K562 (cell line): ENCODE data around the gene SRRM5. TPM values are rescaled to one million over a fixed set of nuclear protein-coding genes. Genes with fewer than 3 reads are reported as not detected.

ENCODE experiments used
- ATAC-seq: fragments of 200-7000 bp; cut with Tn5 transposase; 3 replicates; pipeline ENCODE4 v1.9.1; 2020; ENCODE audit warnings: moderate library complexity
- BruUV-seq: library from RNA; stranded (reverse); fragments of 400-500 nt; replicated peaks from 2 replicates; lab custom pipeline; 2021; lab: Mats Ljungman, UMichigan
- CTCF ChIA-PET: fragments of 300-600 bp; formaldehyde crosslinking; extraction: SDS; loops from one replicate; lab custom pipeline; 2021; ENCODE audit warnings: low intra/inter-chr PET ratio; lab: Yijun Ruan, JAX
- POLR2A ChIA-PET: fragments of 300-600, 350-650 bp; sonication (Branson Sonifier 250); formaldehyde crosslinking; extraction: SDS; loops from one replicate; lab custom pipeline; 2021; ENCODE audit warnings: antibody characterized with exemption, inconsistent platforms; lab: Yijun Ruan, JAX
- DNase-seq, 4 experiments: peaks; one replicate each; pipeline versions ENCODE4 v3.0.0 to v3.0.0-alpha.2; 2011 to 2018; ENCODE audit warnings: low spot score in 3 of 4, mixed read lengths in 3 of 4; ENCODE audit errors: extremely low read depth in 1 of 4
- FAIRE-seq: peaks from 2 replicates; lab custom pipeline; 2011; peaks lifted over from hg19 to GRCh38; lab: Jason Lieb, UNC
- H2AFZ ChIP-seq: 2 replicates; pipeline ENCODE4 v1.6.0; 2011; ENCODE audit warnings: low read depth, low read length, control low read depth, inconsistent platforms
- H3K27ac ChIP-seq: fragments of 200-600 bp; 3 replicates; pipeline ENCODE4 v1.8.0; 2011; ENCODE audit warnings: low read depth, mild to moderate bottlenecking, control low read depth, inconsistent platforms, low read length, moderate library complexity, mixed read lengths; ENCODE audit errors: extremely low read depth
- H3K27me3 ChIP-seq, 2 experiments: fragments of 300-600 bp in 1 of 2; 2 replicates in 1 of 2; 3 replicates in 1 of 2; pipeline versions ENCODE4 v1.6.0 to v1.8.0; 2011; ENCODE audit warnings: inconsistent platforms in 2 of 2, low read length in 2 of 2, mild to moderate bottlenecking in 1 of 2, mixed read lengths in 1 of 2, moderate library complexity in 1 of 2; ENCODE audit not compliant: control insufficient read depth in 2 of 2, insufficient read depth in 2 of 2
- H3K36me3 ChIP-seq: fragments of 300-600 bp; 3 replicates; pipeline ENCODE4 v1.8.0; 2011; ENCODE audit warnings: mild to moderate bottlenecking, low read length, inconsistent platforms; ENCODE audit not compliant: control insufficient read depth, insufficient read depth
- H3K4me1 ChIP-seq, 2 experiments: fragments of 200-600 bp in 1 of 2; replicated peaks in 1 of 2; 2 replicates in 1 of 2; 3 replicates in 1 of 2; pipeline versions ENCODE4 v1.5.1 to v1.8.0; 2011; ENCODE audit warnings: inconsistent platforms in 2 of 2, low read length in 2 of 2, mild to moderate bottlenecking in 1 of 2, mixed read lengths in 1 of 2, moderate library complexity in 1 of 2; ENCODE audit not compliant: control insufficient read depth in 2 of 2, insufficient read depth in 2 of 2
- H3K4me2 ChIP-seq: 2 replicates; pipeline ENCODE4 v1.6.1; 2011; ENCODE audit warnings: low read length, control low read depth, inconsistent platforms, mixed read lengths; ENCODE audit not compliant: insufficient read depth
- H3K4me3 ChIP-seq: fragments of 200-600 bp; sonication (generic), shearing (Covaris generic); 2 replicates; pipeline ENCODE4 v1.5.1; 2016; ENCODE audit warnings: control low read depth, inconsistent platforms
- H3K79me2 ChIP-seq: fragments of 200-600 bp; 3 replicates; pipeline ENCODE4 v1.8.0; 2011; ENCODE audit warnings: low read length, inconsistent platforms; ENCODE audit not compliant: control insufficient read depth, insufficient read depth
- H3K9ac ChIP-seq, 2 experiments: 2 replicates each; pipeline versions ENCODE4 v1.6.0 to v1.6.1; 2011; ENCODE audit warnings: low read depth in 2 of 2, low read length in 2 of 2, control low read depth in 1 of 2, inconsistent platforms in 1 of 2, mild to moderate bottlenecking in 1 of 2, mixed read lengths in 1 of 2; ENCODE audit not compliant: insufficient read depth in 1 of 2
- H3K9me1 ChIP-seq: one replicate; pipeline ENCODE4 v1.6.0; 2011; ENCODE audit warnings: inconsistent platforms, mild to moderate bottlenecking, low read length, moderate library complexity; ENCODE audit not compliant: control insufficient read depth, insufficient read depth
- H3K9me3 ChIP-seq: replicated peaks from 2 replicates; pipeline ENCODE4 v1.5.1; 2011; ENCODE audit warnings: low read depth, low read length, inconsistent platforms; ENCODE audit not compliant: control insufficient read depth, insufficient read depth
- H4K20me1 ChIP-seq: replicated peaks from 2 replicates; pipeline ENCODE4 v1.6.1; 2011; ENCODE audit warnings: low read length, inconsistent platforms, mixed read lengths; ENCODE audit not compliant: control insufficient read depth, insufficient read depth
- ADNP ChIP-seq: fragments of 200-800 bp; sonication (Bioruptor generic); IDR thresholded peaks from 2 replicates; pipeline ENCODE4 v1.6.1; 2016; ENCODE audit warnings: missing genetic modification characterization, missing compliant biosample characterization
- ARID1B ChIP-seq: fragments of 450-650 bp; IDR thresholded peaks from 2 replicates; pipeline ENCODE4 v1.6.1; 2016; ENCODE audit warnings: antibody characterized with exemption, mild to moderate bottlenecking, inconsistent platforms
- BCOR ChIP-seq: fragments of 450-650 bp; IDR thresholded peaks from 2 replicates; pipeline ENCODE4 v1.6.1; 2016
- ESRRA ChIP-seq: fragments of 450-650 bp; IDR thresholded peaks from 2 replicates; pipeline ENCODE4 v1.6.1; 2014; ENCODE audit warnings: low read depth, mild to moderate bottlenecking, moderate library complexity, borderline replicate concordance
- EZH2 ChIP-seq: IDR thresholded peaks from 2 replicates; pipeline ENCODE4 v1.6.1; 2012; ENCODE audit warnings: low read depth, mild to moderate bottlenecking, inconsistent platforms, low read length, borderline replicate concordance
- FOXJ2 ChIP-seq: fragments of 200-800 bp; sonication (Bioruptor generic); IDR thresholded peaks from 2 replicates; pipeline ENCODE4 v1.6.1; 2016; ENCODE audit warnings: missing genetic modification characterization, missing compliant biosample characterization
- KDM1A ChIP-seq, 2 experiments: fragments of 450-650 bp; IDR thresholded peaks; 2 replicates each; pipeline ENCODE4 v1.6.1; 2016; ENCODE audit warnings: mild to moderate bottlenecking in 2 of 2
- RBM25 ChIP-seq: fragments of 200-400 bp; formaldehyde crosslinking; IDR thresholded peaks from 2 replicates; pipeline ENCODE4 v1.6.1; 2018; ENCODE audit warnings: low read length, low read depth, moderate library complexity; ENCODE audit not compliant: severe bottlenecking
- SREBF1 ChIP-seq: fragments of 150-350 bp; IDR thresholded peaks from 2 replicates; pipeline ENCODE4 v1.6.1; 2014; ENCODE audit warnings: antibody characterized with exemption, low read depth, low read length, borderline replicate concordance
- WGBS: fragments of 100-300 bp; shearing (Covaris generic); methylation state at CpG from one replicate; pipeline ENCODE4 v1.1.6; 2016; ENCODE audit warnings: low coverage, mixed read lengths; ENCODE audit not compliant: insufficient coverage; ENCODE audit errors: missing lambda C conversion rate; 5-methylcytosine and 5-hydroxymethylcytosine counted together
- in situ Hi-C: fragments of 300-500 bp; cut with MboI; formaldehyde crosslinking; loops from 4 replicates; pipeline ENCODE4 v1.15.0; 2018; ENCODE audit warnings: inconsistent platforms, mixed read lengths
- intact Hi-C: fragments of 100-400 bp; cut with micrococcal nuclease; formaldehyde crosslinking; loops from 2 replicates; pipeline ENCODE4 v1.14.2; 2022
- polyA plus RNA-seq, 8 experiments: library from polyadenylated mRNA; depleted of rRNA in 4 of 8; stranded (reverse) in 5 of 8; unstranded in 3 of 8; fragments of >200 nt; fragmentation: Nextera tagmentation in 2 of 8; fragmentation: Illumina TruSeq in 1 of 8; extraction: Ambion mirVana in 2 of 8; extraction: Trizol in 1 of 8; gene quantifications; 2 replicates each; pipeline versions ENCODE4 v1.2.1 to v1.2.3, GENCODE V29; 2011 to 2014; ENCODE audit warnings: inconsistent platforms in 1 of 8, missing spikeins in 1 of 8
- total RNA-seq, 7 experiments: library from RNA; depleted of rRNA in 6 of 7; stranded (reverse); fragments of >200 nt in 6 of 7; fragmentation: Illumina TruSeq in 2 of 7; extraction: Trizol in 2 of 7; gene quantifications; 2 replicates each; pipeline versions ENCODE4 v1.2.1 to v1.2.3, GENCODE V29; 2011 to 2021; ENCODE audit warnings: low replicate concordance in 1 of 7
- TF ChIP-seq, protein P1 (sequence below): sonication (generic); formaldehyde crosslinking; IDR thresholded peaks from 2 replicates; pipeline ENCODE4 v1.8.0; 2022; ENCODE audit warnings: missing genetic modification reagents, mild to moderate bottlenecking, moderate library complexity, borderline replicate concordance
- TF ChIP-seq, protein P2 (sequence below): fragments of 450-650 bp; IDR thresholded peaks from 2 replicates; pipeline ENCODE4 v1.6.1; 2017; ENCODE audit warnings: antibody characterized with exemption, mild to moderate bottlenecking

The SRRM5 gene
- total and polyA plus RNA-seq, 9 of the 15 experiments (the other 6 are each of a cell fraction or from before 2014, with no cell fraction given), result 0.09 to 0.45 (median 0.18) TPM; not detected in 2

DNA sequence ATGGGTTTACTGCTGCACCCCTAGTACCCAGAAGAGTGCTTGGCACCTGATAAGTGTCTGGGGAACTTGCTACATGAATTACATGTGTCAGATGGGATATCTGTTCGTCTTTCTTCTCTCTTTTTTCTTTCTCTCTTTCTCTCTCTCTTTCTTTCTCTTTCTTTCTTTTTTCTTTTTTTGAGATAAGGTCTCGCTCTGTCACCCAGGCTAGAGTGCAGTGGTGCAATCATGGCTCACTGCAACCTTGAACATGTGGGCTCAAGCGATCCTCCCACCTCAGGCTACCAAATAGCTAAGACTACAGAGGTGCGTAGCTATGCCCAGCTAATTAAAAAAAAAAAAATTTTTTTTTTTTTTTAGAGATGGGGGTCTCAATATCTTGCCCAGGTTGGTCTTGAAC is 21.6 kb downstream of the SRRM5 start:
- WGBS, result 3% methylated on average over 3 of the region's 4 CpGs
- Histone ChIP-seq H3K9me1 (no peaks in the 10 kb centered on the region), H3K9ac (no peak overlapping the region), H3K4me2 (no peak overlapping the region), H3K27ac (no peak overlapping the region), H3K9me3 (no peaks in the 10 kb centered on the region), H3K27me3 (peaks cover 3 to 5% of the 10 kb centered on the region in 2 experiments; a peak in 3 of 5 replicates), H4K20me1 (no peaks in the 10 kb centered on the region), H2AFZ (no peak overlapping the region), H3K4me3 (no peak overlapping the region), H3K36me3 (no peaks in the 10 kb centered on the region), H3K79me2 (no peaks in the 10 kb centered on the region), H3K4me1 (peaks cover 9 to 19% of the 10 kb centered on the region in 2 experiments; a peak in 4 of 5 replicates)
- intact Hi-C loops (no loop called here), in situ Hi-C loops (no loop called here)
- BruUV-seq, result no TSS peak
- TF ChIP-seq, protein P1, sequence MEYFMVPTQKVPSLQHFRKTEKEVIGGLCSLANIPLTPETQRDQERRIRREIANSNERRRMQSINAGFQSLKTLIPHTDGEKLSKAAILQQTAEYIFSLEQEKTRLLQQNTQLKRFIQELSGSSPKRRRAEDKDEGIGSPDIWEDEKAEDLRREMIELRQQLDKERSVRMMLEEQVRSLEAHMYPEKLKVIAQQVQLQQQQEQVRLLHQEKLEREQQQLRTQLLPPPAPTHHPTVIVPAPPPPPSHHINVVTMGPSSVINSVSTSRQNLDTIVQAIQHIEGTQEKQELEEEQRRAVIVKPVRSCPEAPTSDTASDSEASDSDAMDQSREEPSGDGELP (CRISPR knock-in tag), result no peak
- 0 out of 2 replicates have a peak, but pooled peaks have one; percentile 11 for TF ChIP-seq ARID1B
- ATAC-seq, result no peak
- DNase-seq, result no peak
- no peak for FAIRE-seq
- POLR2A ChIA-PET, result interaction anchor here (1.0 to 1.1 kb wide), 3 partner anchors 9 to 63 kb away, joined by 3 to 5 read pairs (median 4); no protein-coding TSS in a partner anchor
- CTCF ChIA-PET, result no interaction called here

DNA sequence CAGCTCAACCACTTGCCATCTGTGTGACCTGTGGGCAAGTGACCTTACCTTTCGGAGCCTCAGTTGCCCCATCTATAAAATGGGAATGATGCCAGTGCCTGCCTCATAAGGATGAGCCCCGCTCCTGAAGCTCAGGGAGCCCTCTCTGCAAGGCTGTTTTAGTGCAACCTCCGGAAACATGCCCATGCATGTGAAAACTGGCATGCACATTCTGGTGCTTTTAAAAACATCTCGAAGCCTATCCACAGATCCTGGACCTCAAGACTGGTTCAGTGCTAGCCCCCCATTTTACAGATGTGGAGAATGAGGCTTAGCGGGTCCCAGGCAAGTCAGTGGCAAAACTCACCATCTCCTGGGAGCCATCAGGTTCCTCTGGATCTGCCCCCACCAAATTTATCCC is 22.2 kb downstream of the SRRM5 start:
- Histone ChIP-seq H3K4me2 (no peak overlapping the region), H3K79me2 (no peaks in the 10 kb centered on the region), H3K9me1 (no peaks in the 10 kb centered on the region), H3K4me3 (no peak overlapping the region), H3K36me3 (no peaks in the 10 kb centered on the region), H3K9me3 (no peaks in the 10 kb centered on the region), H3K27ac (no peak overlapping the region), H3K4me1 (peaks cover 11 to 21% of the 10 kb centered on the region in 2 experiments; a peak in 4 of 5 replicates), H4K20me1 (no peaks in the 10 kb centered on the region), H3K9ac (no peak overlapping the region), H2AFZ (no peak overlapping the region), H3K27me3 (peaks cover 7 to 9% of the 10 kb centered on the region in 2 experiments)
- no peak for DNase-seq
- no TSS peak for BruUV-seq
- ChIA-PET CTCF (no interaction called here), POLR2A (interaction anchor here (0.6 to 1.1 kb wide), 4 partner anchors 8 to 62 kb away, joined by 3 to 5 read pairs (median 4); no protein-coding TSS in a partner anchor)
- intact Hi-C loops (no loop called here), in situ Hi-C loops (no loop called here)
- 46% methylated on average over 5 of the region's 5 CpGs for WGBS
- no peak for FAIRE-seq
- no peak for ATAC-seq
- TF ChIP-seq EZH2 (no peak), FOXJ2 (tag) (no peak), BCOR (peak; percentile 57; the same call in 1 of the 2 replicates), RBM25 (peak; percentile 62), ADNP (tag) (0 out of 2 replicates have a peak, but pooled peaks have one; percentile 40), ESRRA (peak; percentile 53; the same call in 1 of the 2 replicates), KDM1A (IDR thresholded peaks at IDR 0.05) (0 out of 4 replicates have a peak, but pooled peaks of 1 of the 2 experiments have one; percentile 19), SREBF1 (no peak)
- TF ChIP-seq, protein P2, sequence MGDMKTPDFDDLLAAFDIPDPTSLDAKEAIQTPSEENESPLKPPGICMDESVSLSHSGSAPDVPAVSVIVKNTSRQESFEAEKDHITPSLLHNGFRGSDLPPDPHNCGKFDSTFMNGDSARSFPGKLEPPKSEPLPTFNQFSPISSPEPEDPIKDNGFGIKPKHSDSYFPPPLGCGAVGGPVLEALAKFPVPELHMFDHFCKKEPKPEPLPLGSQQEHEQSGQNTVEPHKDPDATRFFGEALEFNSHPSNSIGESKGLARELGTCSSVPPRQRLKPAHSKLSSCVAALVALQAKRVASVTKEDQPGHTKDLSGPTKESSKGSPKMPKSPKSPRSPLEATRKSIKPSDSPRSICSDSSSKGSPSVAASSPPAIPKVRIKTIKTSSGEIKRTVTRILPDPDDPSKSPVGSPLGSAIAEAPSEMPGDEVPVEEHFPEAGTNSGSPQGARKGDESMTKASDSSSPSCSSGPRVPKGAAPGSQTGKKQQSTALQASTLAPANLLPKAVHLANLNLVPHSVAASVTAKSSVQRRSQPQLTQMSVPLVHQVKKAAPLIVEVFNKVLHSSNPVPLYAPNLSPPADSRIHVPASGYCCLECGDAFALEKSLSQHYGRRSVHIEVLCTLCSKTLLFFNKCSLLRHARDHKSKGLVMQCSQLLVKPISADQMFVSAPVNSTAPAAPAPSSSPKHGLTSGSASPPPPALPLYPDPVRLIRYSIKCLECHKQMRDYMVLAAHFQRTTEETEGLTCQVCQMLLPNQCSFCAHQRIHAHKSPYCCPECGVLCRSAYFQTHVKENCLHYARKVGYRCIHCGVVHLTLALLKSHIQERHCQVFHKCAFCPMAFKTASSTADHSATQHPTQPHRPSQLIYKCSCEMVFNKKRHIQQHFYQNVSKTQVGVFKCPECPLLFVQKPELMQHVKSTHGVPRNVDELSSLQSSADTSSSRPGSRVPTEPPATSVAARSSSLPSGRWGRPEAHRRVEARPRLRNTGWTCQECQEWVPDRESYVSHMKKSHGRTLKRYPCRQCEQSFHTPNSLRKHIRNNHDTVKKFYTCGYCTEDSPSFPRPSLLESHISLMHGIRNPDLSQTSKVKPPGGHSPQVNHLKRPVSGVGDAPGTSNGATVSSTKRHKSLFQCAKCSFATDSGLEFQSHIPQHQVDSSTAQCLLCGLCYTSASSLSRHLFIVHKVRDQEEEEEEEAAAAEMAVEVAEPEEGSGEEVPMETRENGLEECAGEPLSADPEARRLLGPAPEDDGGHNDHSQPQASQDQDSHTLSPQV, result no peak
